Erythroblast (primary cell): ENCODE measurements around the gene ZNF618.

Source experiments
- GATA1 ChIP-seq: IDR thresholded peaks from 2 replicates; pipeline ENCODE4 v1.6.1; 2011; ENCODE audit warnings: low read depth, mild to moderate bottlenecking, control low read depth, low read length, moderate library complexity
- POLR2A ChIP-seq: IDR thresholded peaks from 2 replicates; pipeline ENCODE4 v1.6.1; 2011; ENCODE audit warnings: mild to moderate bottlenecking, low read length

DNA sequence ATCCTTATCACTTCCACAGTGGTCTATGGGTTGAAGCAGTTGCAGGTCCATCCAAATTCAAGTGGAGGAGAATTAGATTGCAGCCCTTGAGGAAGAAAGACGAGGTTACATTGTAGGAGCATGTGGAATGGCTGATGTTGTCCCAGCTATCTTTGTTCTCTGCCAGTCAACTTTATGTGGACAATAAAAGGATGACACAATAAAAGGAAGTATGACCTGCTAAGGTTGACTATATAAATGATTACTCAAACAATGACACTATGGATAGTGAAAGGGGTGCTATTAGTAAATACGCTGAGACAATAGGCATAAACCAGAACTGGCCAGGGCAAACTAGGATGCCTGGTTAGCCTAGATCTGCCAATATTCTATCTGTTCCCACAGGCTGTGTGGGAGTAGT is 12.8 kb upstream of the ZNF618 start:
- no peak for TF ChIP-seq POLR2A
- TF ChIP-seq GATA1: no peak
